ENCODE measurements around the gene PDZD4. TPM values are rescaled to one million over a fixed set of nuclear protein-coding genes. Genes with fewer than 3 reads are reported as not detected.

PDZD4 gene
- total RNA-seq, 2 experiments from 2014 or later = not detected

DNA sequence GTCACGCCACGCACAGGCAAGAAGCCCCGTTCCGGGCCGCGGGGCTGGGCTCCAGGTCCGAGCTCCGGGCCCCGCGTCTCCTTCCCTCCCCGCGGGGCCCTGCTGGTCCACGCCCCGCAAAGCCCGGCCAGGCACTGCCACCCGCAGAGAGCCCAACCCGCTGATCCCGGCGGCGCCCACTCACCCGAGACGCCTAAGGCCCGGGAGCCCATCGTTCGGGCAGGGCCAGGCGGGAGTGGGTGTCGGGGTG is 870 bp downstream of the PDZD4 start:
- no peak for DNase-seq (ENCODE audit: low spot score)
- intact Hi-C loops (cut with micrococcal nuclease; ENCODE audit: unreplicated experiment) = loop anchor here (10.0 kb wide), 1 partner anchor 55 kb away; the partner anchor contains the start of gene L1CAM
- no peaks in the 10 kb centered on the region for H3K4me1 ChIP-seq (ENCODE audit: insufficient read depth, low read length, poor library complexity, severe bottlenecking)
- H3K9me3 ChIP-seq (ENCODE audit: low read length) = no peaks in the 10 kb centered on the region
- no peaks in the 10 kb centered on the region for H3K36me3 ChIP-seq (ENCODE audit: insufficient read depth, low read length)
- TF ChIP-seq EZH2phosphoT487 (IDR thresholded peaks at IDR 0.05; ENCODE audit: borderline replicate concordance, low read depth, low read length) = no peak
- TF ChIP-seq CTCF (conservative IDR thresholded peaks at IDR 0.05; ENCODE audit: low read length) = no peak
- POLR2A ChIA-PET = no interaction called here
- no peaks in the 10 kb centered on the region for H4K20me1 ChIP-seq (ENCODE audit: insufficient read depth, low read length)
- H3K4me3 ChIP-seq (ENCODE audit: low read depth, low read length, poor library complexity, severe bottlenecking) = no peak overlapping the region
- H3K79me2 ChIP-seq (ENCODE audit: insufficient read depth, low read depth, low read length) = no peaks in the 10 kb centered on the region
- BruUV-seq (replicated peaks) = no TSS peak
- H2AFZ ChIP-seq (ENCODE audit: low read length) = no peak overlapping the region
- no peak overlapping the region for H3K4me2 ChIP-seq (ENCODE audit: low read length)
- no peak overlapping the region for H3K27ac ChIP-seq (ENCODE audit: low read depth, low read length, poor library complexity, severe bottlenecking)
- CTCF ChIA-PET (ENCODE audit: unreplicated experiment) = no interaction called here
- no peaks in the 10 kb centered on the region for H3K9me2 ChIP-seq (ENCODE audit: insufficient read depth, low read length)

DNA sequence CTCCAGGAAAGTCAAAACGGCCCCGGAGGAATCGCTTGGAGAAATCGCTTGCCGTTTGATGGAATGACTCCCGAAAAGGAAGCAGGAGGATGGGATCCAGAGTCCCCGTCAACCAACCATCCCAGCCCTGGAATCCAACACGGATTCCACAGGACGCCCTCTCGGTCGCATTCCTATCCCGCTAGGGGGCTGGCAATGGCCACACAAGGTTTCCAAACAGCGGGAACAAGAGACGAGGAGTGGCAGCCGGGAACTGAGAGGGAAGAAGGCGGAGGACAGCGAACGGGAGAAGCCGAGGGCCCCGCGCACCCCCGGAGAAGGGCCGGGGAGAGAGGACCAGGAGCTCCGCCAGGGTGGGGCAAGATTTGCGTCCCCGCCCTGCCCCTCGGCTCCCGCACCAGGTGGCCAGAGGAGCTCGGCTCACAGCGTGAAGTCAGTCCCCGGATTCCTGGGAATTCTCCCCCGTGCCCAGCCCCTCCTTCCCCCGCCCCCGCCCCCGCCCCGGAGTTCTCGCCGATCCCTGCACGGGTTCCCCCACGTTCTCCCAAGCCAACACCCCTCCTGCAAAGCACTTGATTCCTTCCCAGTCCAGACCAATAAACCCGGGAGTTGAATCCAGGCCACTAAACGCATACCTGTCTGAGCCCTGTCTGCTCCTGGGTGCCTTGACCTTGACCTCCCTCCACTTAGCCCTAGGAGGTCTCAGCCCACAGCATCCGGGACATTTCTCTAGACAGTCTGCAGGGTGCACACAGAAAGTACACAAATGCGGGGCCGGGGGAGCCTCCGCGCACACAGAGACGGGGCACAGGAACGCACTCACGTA is 1.4 kb downstream of the PDZD4 start:
- H3K9me3 ChIP-seq (ENCODE audit: low read length) = no peaks in the 10 kb centered on the region
- H2AFZ ChIP-seq (ENCODE audit: low read length) = no peak overlapping the region
- no peaks in the 10 kb centered on the region for H3K36me3 ChIP-seq (ENCODE audit: insufficient read depth, low read length)
- H3K79me2 ChIP-seq (ENCODE audit: insufficient read depth, low read depth, low read length) = no peaks in the 10 kb centered on the region
- no peak overlapping the region for H3K4me3 ChIP-seq (ENCODE audit: low read depth, low read length, poor library complexity, severe bottlenecking)
- intact Hi-C loops (cut with micrococcal nuclease; ENCODE audit: unreplicated experiment) = loop anchor here (10.0 kb wide), 1 partner anchor 56 kb away; the partner anchor contains the start of gene L1CAM
- H3K4me2 ChIP-seq (ENCODE audit: low read length) = no peak overlapping the region
- no peak overlapping the region for H3K27ac ChIP-seq (ENCODE audit: low read depth, low read length, poor library complexity, severe bottlenecking)
- H3K4me1 ChIP-seq (ENCODE audit: insufficient read depth, low read length, poor library complexity, severe bottlenecking) = no peaks in the 10 kb centered on the region
- TF ChIP-seq EZH2phosphoT487 (IDR thresholded peaks at IDR 0.05; ENCODE audit: borderline replicate concordance, low read depth, low read length) (no peak), CTCF (conservative IDR thresholded peaks at IDR 0.05; ENCODE audit: low read length) (no peak)
- no TSS peak for BruUV-seq (replicated peaks)
- H3K9me2 ChIP-seq (ENCODE audit: insufficient read depth, low read length) = no peaks in the 10 kb centered on the region
- no peak for DNase-seq (ENCODE audit: low spot score)
- H4K20me1 ChIP-seq (ENCODE audit: insufficient read depth, low read length) = no peaks in the 10 kb centered on the region
- POLR2A ChIA-PET = no interaction called here
- CTCF ChIA-PET (ENCODE audit: unreplicated experiment) = no interaction called here

- H3K4me3 ChIP-seq (ENCODE audit: low read depth, low read length, poor library complexity, severe bottlenecking) = no peak overlapping the region
- H3K79me2 ChIP-seq (ENCODE audit: insufficient read depth, low read depth, low read length) = no peaks in the 10 kb centered on the region
- no peak overlapping the region for H3K27ac ChIP-seq (ENCODE audit: low read depth, low read length, poor library complexity, severe bottlenecking)
- ChIA-PET CTCF (ENCODE audit: unreplicated experiment) (no interaction called here), POLR2A (no interaction called here)
- no TSS peak for BruUV-seq (replicated peaks)
- TF ChIP-seq EZH2phosphoT487 (IDR thresholded peaks at IDR 0.05; ENCODE audit: borderline replicate concordance, low read depth, low read length) (no peak), CTCF (conservative IDR thresholded peaks at IDR 0.05; ENCODE audit: low read length) (no peak)
- no peaks in the 10 kb centered on the region for H3K9me3 ChIP-seq (ENCODE audit: low read length)
- H3K4me2 ChIP-seq (ENCODE audit: low read length) = no peak overlapping the region
- no peak overlapping the region for H2AFZ ChIP-seq (ENCODE audit: low read length)
- DNase-seq (ENCODE audit: low spot score) = no peak
- no peaks in the 10 kb centered on the region for H3K9me2 ChIP-seq (ENCODE audit: insufficient read depth, low read length)
- no peaks in the 10 kb centered on the region for H3K4me1 ChIP-seq (ENCODE audit: insufficient read depth, low read length, poor library complexity, severe bottlenecking)
- H4K20me1 ChIP-seq (ENCODE audit: insufficient read depth, low read length) = no peaks in the 10 kb centered on the region
- intact Hi-C loops (cut with micrococcal nuclease; ENCODE audit: unreplicated experiment) = loop anchor here (10.0 kb wide), 1 partner anchor 56 kb away; the partner anchor contains the start of gene L1CAM
- H3K36me3 ChIP-seq (ENCODE audit: insufficient read depth, low read length) = no peaks in the 10 kb centered on the region
Measured at GRCh38 chrX:153828308-153828707, 2.0 kb downstream of the PDZD4 start.

Measured in OCI-LY7 (cell line).